ENCODE measurements around the gene ANKRD10.
A peak's percentile ranks its signal among the peaks of the same experiment; 100 is the strongest.
"Not testable (repeated sequence)": the region's sequence is repeated elsewhere in the genome, so short reads cannot be mapped to it uniquely, and the experiment has no call there.

Gene ANKRD10

GRCh38 chr13:110915057-110915873, at the start of gene ANKRD10:
TSS of gene ANKRD10 (minus strand) at chr13:110915069. CDS start at chr13:110914934, 135 bp downstream.
- peak; percentile 93 for DNase-seq

GRCh38 chr13:110964229-110965037, 49.6 kb upstream of the ANKRD10 start:
- no peak for DNase-seq

- no peak for DNase-seq
These were observed 48.7 kb upstream of the ANKRD10 start for GRCh38 chr13:110963554-110963970.

- DNase-seq, result no peak
These were observed 47.1 kb upstream of the ANKRD10 start for GRCh38 chr13:110961959-110962358.

GRCh38 chr13:110960204-110960603, 45.3 kb upstream of the ANKRD10 start:
- DNase-seq, result no peak

- no peak for DNase-seq
These were observed 43.1 kb upstream of the ANKRD10 start for GRCh38 chr13:110957931-110958330.

- DNase-seq, result no peak
These were observed 42.5 kb upstream of the ANKRD10 start for GRCh38 chr13:110957181-110957884.

GRCh38 chr13:110956216-110956615, 41.3 kb upstream of the ANKRD10 start:
- not testable (repeated sequence) for DNase-seq

GRCh38 chr13:110955608-110956007, 40.7 kb upstream of the ANKRD10 start:
- not testable (repeated sequence) for DNase-seq

GRCh38 chr13:110955072-110955503, 40.2 kb upstream of the ANKRD10 start:
- DNase-seq, result peak; percentile 64

GRCh38 chr13:110954533-110954920, 39.7 kb upstream of the ANKRD10 start:
- not testable (repeated sequence) for DNase-seq

GRCh38 chr13:110953833-110954532, 39.1 kb upstream of the ANKRD10 start:
- DNase-seq, result no peak

GRCh38 chr13:110953416-110953815, 38.5 kb upstream of the ANKRD10 start:
- no peak for DNase-seq

- DNase-seq, result not testable (repeated sequence)
These were observed 37.3 kb upstream of the ANKRD10 start for GRCh38 chr13:110952135-110952534.

GRCh38 chr13:110950819-110951570, 36.1 kb upstream of the ANKRD10 start:
- no peak for DNase-seq

GRCh38 chr13:110950356-110950755, 35.5 kb upstream of the ANKRD10 start:
- no peak for DNase-seq

GRCh38 chr13:110949628-110950027, 34.8 kb upstream of the ANKRD10 start:
- no peak for DNase-seq

GRCh38 chr13:110949116-110949515, 34.2 kb upstream of the ANKRD10 start:
- no peak for DNase-seq

- not testable (repeated sequence) for DNase-seq
These were observed 32.5 kb upstream of the ANKRD10 start for GRCh38 chr13:110947338-110947737.

- DNase-seq, result no peak
These were observed 31.2 kb upstream of the ANKRD10 start for GRCh38 chr13:110945928-110946570.

All from DMS53 (cell line).